Spleen (tissue), 11 donors: ENCODE results near the gene ZBED5. TPM values are rescaled to one million over a fixed set of nuclear protein-coding genes. Genes with fewer than 3 reads are reported as not detected.
"Not testable (repeated sequence)": the region's sequence is repeated elsewhere in the genome, so short reads cannot be mapped to it uniquely, and the experiment has no call there.

Source experiments
- DNase-seq: peaks from one replicate; pipeline ENCODE4 v3.0.0-alpha.2; 2020
- H3K27ac ChIP-seq, 8 donors: fragments of 200-600 bp; sonication (generic) in 7 of 8; 1 replicate in 4 of 8; 2 replicates in 4 of 8; pipeline versions ENCODE4 v1.5.0 to v1.8.0; 2016 to 2021; ENCODE audit warnings: inconsistent platforms in 4 of 8, mild to moderate bottlenecking in 4 of 8, moderate library complexity in 1 of 8
- H3K27me3 ChIP-seq, 7 donors: fragments of 200-600 bp; sonication (generic) in 6 of 7; replicated peaks in 1 of 7; 1 replicate in 4 of 7; 2 replicates in 3 of 7; pipeline versions ENCODE4 v1.5.0 to v1.8.0; 2016 to 2021; ENCODE audit warnings: inconsistent platforms in 3 of 7, mild to moderate bottlenecking in 1 of 7
- H3K36me3 ChIP-seq, 6 donors: fragments of 200-600 bp; sonication (generic) in 5 of 6; 1 replicate in 4 of 6; 2 replicates in 2 of 6; pipeline versions ENCODE4 v1.5.0 to v1.8.0; 2016 to 2021; ENCODE audit warnings: inconsistent platforms in 2 of 6
- H3K4me1 ChIP-seq, 6 donors: fragments of 200-600 bp; sonication (generic) in 5 of 6; 1 replicate in 3 of 6; 2 replicates in 3 of 6; pipeline versions ENCODE4 v1.5.0 to v1.8.0; 2016 to 2021; ENCODE audit warnings: inconsistent platforms in 3 of 6
- H3K4me3 ChIP-seq, 8 donors: fragments of 200-600 bp; sonication (generic) in 7 of 8; 1 replicate in 4 of 8; 2 replicates in 4 of 8; pipeline versions ENCODE4 v1.5.0 to v1.8.0; 2016 to 2021; ENCODE audit warnings: inconsistent platforms in 4 of 8, mild to moderate bottlenecking in 4 of 8, moderate library complexity in 2 of 8
- H3K9me3 ChIP-seq, 8 donors: fragments of 200-600 bp; sonication (generic) in 7 of 8; 1 replicate in 4 of 8; 2 replicates in 4 of 8; pipeline versions ENCODE4 v1.5.0 to v1.8.0; 2016 to 2021; ENCODE audit warnings: inconsistent platforms in 4 of 8
- POLR2A ChIP-seq, 3 donors: fragments of 450-650 bp; IDR thresholded peaks; one replicate each; pipeline ENCODE4 v1.5.1; 2017; ENCODE audit warnings: antibody characterized with exemption in 3 of 3, mild to moderate bottlenecking in 1 of 3
- POLR2AphosphoS5 ChIP-seq, 3 donors: sonication (generic); formaldehyde crosslinking; IDR thresholded peaks; one replicate each; pipeline ENCODE4 v1.5.1; 2017; ENCODE audit warnings: antibody characterized with exemption in 3 of 3
- WGBS, 5 donors: extraction: QIAGEN DNeasy Blood & Tissue Kit in 3 of 5; methylation state at CpG; one replicate each; pipeline versions ENCODE4 v1.1.5 to v1.1.7; 2013 to 2018; 5-methylcytosine and 5-hydroxymethylcytosine counted together
- intact Hi-C: fragments of 100-400 bp; cut with DNase I; formaldehyde crosslinking; loops from one replicate; pipeline ENCODE4 v1.15.0; 2023; ENCODE audit warnings: low total_unique reads
- polyA plus RNA-seq, 3 donors: library from polyadenylated mRNA; stranded (reverse); fragments of 200-250 nt; gene quantifications; one replicate each; pipeline ENCODE4 v1.2.1, GENCODE V29; 2013
- total RNA-seq, 7 donors: library from RNA; depleted of rRNA in 3 of 7; stranded (reverse); fragments of >200 nt in 3 of 7; fragmentation: NEBNext Ultra II Directional in 4 of 7; extraction: Animal tissue kit (Norgen Biotek cat#: 25700) in 4 of 7; gene quantifications; one replicate each; pipeline versions ENCODE4 v1.1.0 to v1.2.1, GENCODE V29; 2016 to 2021
- TF ChIP-seq, protein P1 (sequence below), 11 experiments: fragments of 200-600 bp in 7 of 11; fragments of 450-650 bp in 4 of 11; sonication (generic) in 4 of 11; IDR thresholded peaks in 8 of 11; conservative IDR thresholded peaks in 3 of 11; 1 replicate in 7 of 11; 2 replicates in 4 of 11; pipeline versions ENCODE4 v1.4.0 to v1.8.0; 2016 to 2021; ENCODE audit warnings: antibody characterized with exemption in 11 of 11, inconsistent platforms in 4 of 11, mild to moderate bottlenecking in 1 of 11
- donor health status: healthy with polysubstance abuse.
- donor health status: DM: no; HTN: no; CAD: no; lungs with moderate emphysema.
- donor health status: DM: no; HTN: no; CAD: no.
- donor health status: Bipolar disorder and iron deficiency.
- donor health status: healthy.
- donor health status: DM: no; HTN: no; CAD: no.
- donor health status: DM: yes; HTN: yes; CAD: no.

The ZBED5 gene
- total and polyA plus RNA-seq, 10 donors: 43.5 to 83.8 (median 63.6) TPM

DNA sequence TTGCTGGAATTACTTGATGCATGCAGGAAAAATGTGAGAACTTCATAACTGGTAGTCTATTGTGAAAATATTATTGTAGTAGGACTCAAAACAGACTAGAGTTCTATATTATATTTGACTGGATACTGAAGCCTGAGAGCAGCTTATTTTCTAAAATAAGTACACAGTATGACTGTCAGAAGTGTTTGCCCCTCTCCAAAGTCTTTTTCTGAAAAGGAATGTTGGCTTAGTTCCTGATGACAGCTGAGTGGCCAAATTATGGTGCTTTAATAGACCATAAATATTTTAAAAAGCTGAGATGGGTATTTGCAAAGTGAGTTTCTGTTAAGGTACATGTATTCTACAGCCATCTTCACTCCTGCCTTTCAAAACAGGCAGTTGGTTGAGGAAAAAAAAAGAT, 13.1 kb downstream of the ZBED5 start:
- intact Hi-C loops: no loop called here

DNA sequence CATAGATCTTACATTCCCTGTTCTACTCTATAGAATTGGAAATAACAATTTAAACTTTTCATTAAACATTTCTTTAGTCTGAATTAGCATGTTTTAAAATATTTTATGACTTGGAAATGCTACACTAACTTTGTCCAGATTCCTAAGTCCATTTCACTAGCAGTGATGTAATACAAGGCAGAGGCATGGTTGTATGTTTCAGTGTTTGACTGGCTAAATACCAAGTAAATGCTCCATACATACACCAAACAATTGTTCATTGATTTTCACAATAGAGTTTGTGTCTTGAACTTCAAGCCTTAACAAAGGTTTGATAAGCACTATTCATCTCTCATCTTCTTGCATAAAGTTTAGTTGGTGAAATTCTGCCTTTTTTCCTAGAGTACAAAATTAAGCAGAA, 13.5 kb downstream of the ZBED5 start:
- intact Hi-C loops: no loop called here
- H3K36me3 ChIP-seq: peaks cover 0 to under 1% (median 0%) of the 10 kb centered on the region in 6 donors
- H3K27me3 ChIP-seq: no peaks in the 10 kb centered on the region
- H3K9me3 ChIP-seq: no peaks in the 10 kb centered on the region
- TF ChIP-seq, protein P1, sequence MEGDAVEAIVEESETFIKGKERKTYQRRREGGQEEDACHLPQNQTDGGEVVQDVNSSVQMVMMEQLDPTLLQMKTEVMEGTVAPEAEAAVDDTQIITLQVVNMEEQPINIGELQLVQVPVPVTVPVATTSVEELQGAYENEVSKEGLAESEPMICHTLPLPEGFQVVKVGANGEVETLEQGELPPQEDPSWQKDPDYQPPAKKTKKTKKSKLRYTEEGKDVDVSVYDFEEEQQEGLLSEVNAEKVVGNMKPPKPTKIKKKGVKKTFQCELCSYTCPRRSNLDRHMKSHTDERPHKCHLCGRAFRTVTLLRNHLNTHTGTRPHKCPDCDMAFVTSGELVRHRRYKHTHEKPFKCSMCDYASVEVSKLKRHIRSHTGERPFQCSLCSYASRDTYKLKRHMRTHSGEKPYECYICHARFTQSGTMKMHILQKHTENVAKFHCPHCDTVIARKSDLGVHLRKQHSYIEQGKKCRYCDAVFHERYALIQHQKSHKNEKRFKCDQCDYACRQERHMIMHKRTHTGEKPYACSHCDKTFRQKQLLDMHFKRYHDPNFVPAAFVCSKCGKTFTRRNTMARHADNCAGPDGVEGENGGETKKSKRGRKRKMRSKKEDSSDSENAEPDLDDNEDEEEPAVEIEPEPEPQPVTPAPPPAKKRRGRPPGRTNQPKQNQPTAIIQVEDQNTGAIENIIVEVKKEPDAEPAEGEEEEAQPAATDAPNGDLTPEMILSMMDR (IDR thresholded peaks at IDR 0.05 in 8 of 11, conservative IDR thresholded peaks at IDR 0.05 in 3 of 11): no peak
- TF ChIP-seq POLR2A (IDR thresholded peaks at IDR 0.05): no peak
- TF ChIP-seq POLR2AphosphoS5 (IDR thresholded peaks at IDR 0.05): no peak
- H3K27ac ChIP-seq: no peak overlapping the region
- DNase-seq: no peak
- H3K4me1 ChIP-seq: peaks cover 0 to 7% (median 0%) of the 10 kb centered on the region in 6 donors
- H3K4me3 ChIP-seq: no peak overlapping the region

More for the DNA sequence above, 13.1 kb downstream of the ZBED5 start:
- Histone ChIP-seq H3K36me3 (peaks cover 0 to 5% (median 0%) of the 10 kb centered on the region in 6 donors), H3K9me3 (no peaks in the 10 kb centered on the region), H3K4me1 (peaks cover 0 to 7% (median 0%) of the 10 kb centered on the region in 6 donors), H3K27me3 (no peaks in the 10 kb centered on the region), H3K27ac (no peak overlapping the region), H3K4me3 (no peak overlapping the region)
- no peak for DNase-seq
- TF ChIP-seq, protein P1 (IDR thresholded peaks at IDR 0.05 in 8 of 11, conservative IDR thresholded peaks at IDR 0.05 in 3 of 11): no peak
- no peak for TF ChIP-seq POLR2AphosphoS5 (IDR thresholded peaks at IDR 0.05)
- TF ChIP-seq POLR2A (IDR thresholded peaks at IDR 0.05): no peak

DNA sequence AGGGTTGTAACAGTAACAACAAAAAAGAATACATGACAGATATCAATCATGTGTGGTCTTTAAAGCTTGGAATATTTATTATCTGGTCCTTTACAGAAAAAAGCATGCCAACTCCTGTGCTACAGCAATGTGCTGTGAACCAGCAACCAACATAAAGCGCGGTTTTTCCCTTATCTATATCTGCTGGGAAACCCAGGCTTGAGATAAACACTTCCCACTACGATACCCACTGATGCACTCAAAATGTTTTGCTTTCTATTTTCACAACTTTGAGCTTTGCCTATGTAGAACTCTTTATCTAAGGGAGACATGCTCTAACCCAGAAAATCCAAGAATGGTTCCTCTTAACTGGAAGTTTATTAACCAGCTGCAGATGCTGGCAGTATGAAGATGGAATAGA, 19.0 kb downstream of the ZBED5 start:
- H3K4me1 ChIP-seq: peaks cover 0 to 7% (median 0%) of the 10 kb centered on the region in 6 donors
- no peak for TF ChIP-seq POLR2A (IDR thresholded peaks at IDR 0.05)
- TF ChIP-seq POLR2AphosphoS5 (IDR thresholded peaks at IDR 0.05): no peak
- TF ChIP-seq, protein P1 (IDR thresholded peaks at IDR 0.05 in 8 of 11, conservative IDR thresholded peaks at IDR 0.05 in 3 of 11): no peak
- no peaks in the 10 kb centered on the region for H3K9me3 ChIP-seq
- no peak overlapping the region for H3K4me3 ChIP-seq
- no peak for DNase-seq
- no peaks in the 10 kb centered on the region for H3K36me3 ChIP-seq
- no peak overlapping the region for H3K27ac ChIP-seq
- intact Hi-C loops: no loop called here
- no peaks in the 10 kb centered on the region for H3K27me3 ChIP-seq
- 57 to 76% (median 72%) methylated on average over 3 of the region's 3 CpGs for WGBS, 5 donors

DNA sequence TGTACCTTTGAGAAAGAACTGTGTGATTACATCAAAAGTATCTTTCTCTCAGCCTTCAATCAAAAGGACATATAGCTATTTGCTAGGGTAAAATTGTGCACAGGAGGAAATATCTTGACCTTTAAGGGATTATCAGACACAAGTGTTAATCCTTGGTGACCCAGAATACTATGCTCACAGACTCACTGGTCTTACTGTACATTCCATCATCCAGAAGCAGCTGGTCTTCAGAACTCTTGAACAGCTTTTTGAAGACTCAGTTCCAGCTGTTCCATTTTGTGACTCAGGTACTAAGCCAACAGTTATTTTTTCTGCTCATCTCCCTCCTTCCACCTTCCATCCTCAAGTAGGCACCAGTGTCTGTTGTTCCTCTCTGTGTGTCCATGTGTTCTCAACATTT, 19.8 kb downstream of the ZBED5 start:
- no peaks in the 10 kb centered on the region for H3K27me3 ChIP-seq
- no peaks in the 10 kb centered on the region for H3K36me3 ChIP-seq
- H3K4me1 ChIP-seq: peaks cover 0 to 7% (median 0%) of the 10 kb centered on the region in 6 donors
- TF ChIP-seq POLR2A (IDR thresholded peaks at IDR 0.05) (no peak), POLR2AphosphoS5 (IDR thresholded peaks at IDR 0.05) (no peak)
- H3K27ac ChIP-seq: no peak overlapping the region
- H3K9me3 ChIP-seq: no peaks in the 10 kb centered on the region
- intact Hi-C loops: no loop called here
- no peak overlapping the region for H3K4me3 ChIP-seq
- no peak for DNase-seq

DNA sequence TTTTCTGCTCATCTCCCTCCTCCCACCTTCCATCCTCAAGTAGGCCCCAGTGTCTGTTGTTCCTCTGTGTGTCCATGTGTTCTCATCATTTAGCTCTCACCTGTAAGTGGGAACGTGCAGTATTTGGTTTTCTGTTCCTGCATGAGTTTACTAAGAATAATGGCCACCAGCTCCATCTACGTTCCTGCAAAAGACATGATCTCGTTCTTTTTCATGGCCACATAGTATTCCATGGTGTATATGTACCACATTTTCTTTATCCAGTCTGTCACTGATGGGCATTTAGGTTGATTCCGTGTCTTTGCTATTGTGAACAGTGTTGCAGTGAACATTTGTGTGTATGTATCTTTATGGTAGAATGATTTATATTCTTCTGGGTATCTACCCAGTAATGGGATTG, 21.0 kb downstream of the ZBED5 start:
- H3K27ac ChIP-seq, H3K4me1 ChIP-seq, H3K9me3 ChIP-seq, DNase-seq, intact Hi-C loops, H3K4me3 ChIP-seq, H3K36me3 ChIP-seq, H3K27me3 ChIP-seq: not testable (repeated sequence)
- 92 to 98% (median 97%) methylated on average over 4 of the region's 4 CpGs for WGBS, 5 donors
